ENCODE results near the gene INO80C.

DNA sequence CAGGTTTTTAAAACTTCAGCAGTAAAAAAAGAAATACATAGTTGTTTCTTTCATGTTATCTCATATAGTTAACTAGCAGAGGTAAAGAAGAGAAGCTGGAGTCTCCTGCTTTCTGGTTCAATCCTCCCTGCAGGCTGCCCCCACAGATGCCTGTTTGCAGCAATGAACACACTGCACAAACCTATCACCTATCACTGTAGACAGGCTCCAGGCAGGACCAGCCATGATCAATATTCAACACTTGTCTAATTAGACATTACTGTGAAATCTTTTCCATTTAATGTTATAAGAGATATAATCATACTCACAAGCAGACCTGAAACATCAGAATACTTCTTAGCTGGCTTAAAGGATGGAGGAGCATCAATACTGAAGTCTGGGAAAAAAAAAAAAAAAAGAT lies 19.8 kb downstream of the INO80C start:
- TF ChIP-seq CTCF (conservative IDR thresholded peaks at IDR 0.05; ENCODE audit: low read depth, low read length) (no peak), SMC3 (IDR thresholded peaks at IDR 0.05; ENCODE audit: low read depth, low read length) (no peak), POLR2A (IDR thresholded peaks at IDR 0.05; ENCODE audit: low read depth, low read length) (no peak), MXI1 (IDR thresholded peaks at IDR 0.05; ENCODE audit: borderline replicate concordance, low read depth, low read length) (no peak), RAD21 (IDR thresholded peaks at IDR 0.05; ENCODE audit: low read length) (no peak), RCOR1 (IDR thresholded peaks at IDR 0.05; ENCODE audit: insufficient replicate concordance, low read length) (no peak), CHD1 (IDR thresholded peaks at IDR 0.05; ENCODE audit: low read depth, low read length) (no peak), BHLHE40 (IDR thresholded peaks at IDR 0.05; ENCODE audit: low read depth, low read length) (no peak), FOS (IDR thresholded peaks at IDR 0.05; ENCODE audit: low read depth, low read length) (no peak), RFX5 (IDR thresholded peaks at IDR 0.05; ENCODE audit: low read depth, low read length) (no peak), MAZ (IDR thresholded peaks at IDR 0.05; ENCODE audit: borderline replicate concordance, low read depth, low read length) (no peak), CEBPB (IDR thresholded peaks at IDR 0.05; ENCODE audit: low read depth, low read length) (no peak)
- TF ChIP-seq, protein P1, sequence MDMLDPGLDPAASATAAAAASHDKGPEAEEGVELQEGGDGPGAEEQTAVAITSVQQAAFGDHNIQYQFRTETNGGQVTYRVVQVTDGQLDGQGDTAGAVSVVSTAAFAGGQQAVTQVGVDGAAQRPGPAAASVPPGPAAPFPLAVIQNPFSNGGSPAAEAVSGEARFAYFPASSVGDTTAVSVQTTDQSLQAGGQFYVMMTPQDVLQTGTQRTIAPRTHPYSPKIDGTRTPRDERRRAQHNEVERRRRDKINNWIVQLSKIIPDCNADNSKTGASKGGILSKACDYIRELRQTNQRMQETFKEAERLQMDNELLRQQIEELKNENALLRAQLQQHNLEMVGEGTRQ (IDR thresholded peaks at IDR 0.05; ENCODE audit: low read depth, low read length) = no peak
- TF ChIP-seq, protein P2, sequence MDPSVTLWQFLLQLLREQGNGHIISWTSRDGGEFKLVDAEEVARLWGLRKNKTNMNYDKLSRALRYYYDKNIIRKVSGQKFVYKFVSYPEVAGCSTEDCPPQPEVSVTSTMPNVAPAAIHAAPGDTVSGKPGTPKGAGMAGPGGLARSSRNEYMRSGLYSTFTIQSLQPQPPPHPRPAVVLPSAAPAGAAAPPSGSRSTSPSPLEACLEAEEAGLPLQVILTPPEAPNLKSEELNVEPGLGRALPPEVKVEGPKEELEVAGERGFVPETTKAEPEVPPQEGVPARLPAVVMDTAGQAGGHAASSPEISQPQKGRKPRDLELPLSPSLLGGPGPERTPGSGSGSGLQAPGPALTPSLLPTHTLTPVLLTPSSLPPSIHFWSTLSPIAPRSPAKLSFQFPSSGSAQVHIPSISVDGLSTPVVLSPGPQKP (IDR thresholded peaks at IDR 0.05; ENCODE audit: borderline replicate concordance, low read depth, low read length) = no peak

All from IMR-90 (cell line).